ENCODE data around the gene PRDM7.
"Not testable (repeated sequence)": the region's sequence is repeated elsewhere in the genome, so short reads cannot be mapped to it uniquely, and the experiment has no call there.

The PRDM7 gene

GRCh38 chr16:90077240-90077756 is at the start of gene PRDM7:
PRDM7 (minus strand) TSS chr16:90077331; CDS start chr16:90075910, 1,421 bp downstream.
- DNase-seq, result peak; percentile 83

- not testable (repeated sequence) for DNase-seq
Measured at GRCh38 chr16:90121846-90122245, 44.7 kb upstream of the PRDM7 start.

GRCh38 chr16:90107617-90108016 is 30.5 kb upstream of the PRDM7 start:
- not testable (repeated sequence) for DNase-seq

GRCh38 chr16:90107060-90107459 is 29.9 kb upstream of the PRDM7 start:
- DNase-seq, result not testable (repeated sequence)

GRCh38 chr16:90106271-90106670 is 29.1 kb upstream of the PRDM7 start:
- DNase-seq, result not testable (repeated sequence)

GRCh38 chr16:90104725-90105124 is 27.6 kb upstream of the PRDM7 start:
- not testable (repeated sequence) for DNase-seq

GRCh38 chr16:90102086-90102884 is 25.2 kb upstream of the PRDM7 start:
- not testable (repeated sequence) for DNase-seq

- DNase-seq, result not testable (repeated sequence)
Measured at GRCh38 chr16:90101332-90101731, 24.2 kb upstream of the PRDM7 start.

- not testable (repeated sequence) for DNase-seq
Measured at GRCh38 chr16:90100790-90101189, 23.7 kb upstream of the PRDM7 start.

GRCh38 chr16:90100229-90100628 is 23.1 kb upstream of the PRDM7 start:
- DNase-seq, result not testable (repeated sequence)

- not testable (repeated sequence) for DNase-seq
Measured at GRCh38 chr16:90098936-90099335, 21.8 kb upstream of the PRDM7 start.

GRCh38 chr16:90097010-90097684 is 20.0 kb upstream of the PRDM7 start:
- DNase-seq, result not testable (repeated sequence)

- DNase-seq, result not testable (repeated sequence)
Measured at GRCh38 chr16:90094791-90095190, 17.7 kb upstream of the PRDM7 start.

GRCh38 chr16:90094296-90094695 is 17.2 kb upstream of the PRDM7 start:
- not testable (repeated sequence) for DNase-seq

- DNase-seq, result not testable (repeated sequence)
Measured at GRCh38 chr16:90093799-90094198, 16.7 kb upstream of the PRDM7 start.

- DNase-seq, result not testable (repeated sequence)
Measured at GRCh38 chr16:90092781-90093180, 15.7 kb upstream of the PRDM7 start.

GRCh38 chr16:90084215-90084950 is 7.3 kb upstream of the PRDM7 start:
- DNase-seq, result no peak

- no peak for DNase-seq
Measured at GRCh38 chr16:90083139-90083538, 6.0 kb upstream of the PRDM7 start.

GRCh38 chr16:90081606-90081970 is 4.5 kb upstream of the PRDM7 start:
- DNase-seq, result no peak

GRCh38 chr16:90078579-90078895 is 1.4 kb upstream of the PRDM7 start:
- no peak for DNase-seq

GRCh38 chr16:90077757-90078578 is 837 bp upstream of the PRDM7 start:
- DNase-seq, result no peak

- no peak for DNase-seq
Measured at GRCh38 chr16:90072442-90073105, 4.6 kb downstream of the PRDM7 start.
